ENCODE measurements around the gene ZC3H18. TPM values are rescaled to one million over a fixed set of nuclear protein-coding genes. Genes with fewer than 3 reads are reported as not detected.

ZC3H18 gene
- total RNA-seq, 1 donor from 2014 or later: 49.2 TPM

GRCh38 chr16:88534638-88535190 is 35.5 kb upstream of the ZC3H18 start:
- DNase-seq: peak; percentile 75

GRCh38 chr16:88535191-88535856 is 34.9 kb upstream of the ZC3H18 start:
- no peak for TF ChIP-seq CTCF (IDR thresholded peaks at IDR 0.05)
- Histone ChIP-seq H3K4me1 (peaks cover 14% of the 10 kb centered on the region), H3K9me3 (no peaks in the 10 kb centered on the region), H3K27ac (no peak overlapping the region), H3K4me3 (peak overlapping the region; percentile 72), H3K36me3 (no peaks in the 10 kb centered on the region), H3K27me3 (ENCODE audit: low read depth) (peaks cover 21% of the 10 kb centered on the region)
- DNase-seq (peak; percentile 56), ATAC-seq (no peak)
- intact Hi-C loops (cut with DNase I): no loop called here

More at GRCh38 chr16:88534638-88535190, 35.5 kb upstream of the ZC3H18 start:
- peaks cover 15% of the 10 kb centered on the region for H3K27me3 ChIP-seq (ENCODE audit: low read depth)
- peaks cover 14% of the 10 kb centered on the region for H3K4me1 ChIP-seq
- no peaks in the 10 kb centered on the region for H3K36me3 ChIP-seq
- H3K4me3 ChIP-seq: peak overlapping the region; percentile 72
- TF ChIP-seq CTCF (IDR thresholded peaks at IDR 0.05): no peak
- intact Hi-C loops (cut with DNase I): no loop called here
- no peaks in the 10 kb centered on the region for H3K9me3 ChIP-seq
- H3K27ac ChIP-seq: no peak overlapping the region
- peak in 1 of 2 donors; percentile 15 for ATAC-seq

GRCh38 chr16:88535857-88536222 is 34.4 kb upstream of the ZC3H18 start:
- peaks cover 14% of the 10 kb centered on the region for H3K4me1 ChIP-seq
- H3K4me3 ChIP-seq: no peak overlapping the region
- ATAC-seq (no peak), DNase-seq (no peak)
- TF ChIP-seq CTCF (IDR thresholded peaks at IDR 0.05): no peak
- intact Hi-C loops (cut with DNase I): no loop called here
- H3K27me3 ChIP-seq (ENCODE audit: low read depth): peaks cover 26% of the 10 kb centered on the region
- no peak overlapping the region for H3K27ac ChIP-seq
- no peaks in the 10 kb centered on the region for H3K36me3 ChIP-seq
- H3K9me3 ChIP-seq: no peaks in the 10 kb centered on the region

GRCh38 chr16:88536510-88536909 is 33.7 kb upstream of the ZC3H18 start:
- no peak for ATAC-seq
- intact Hi-C loops (cut with DNase I): no loop called here
- H3K27ac ChIP-seq: no peak overlapping the region

More at GRCh38 chr16:88536510-88536909, 33.7 kb upstream of the ZC3H18 start:
- TF ChIP-seq CTCF (IDR thresholded peaks at IDR 0.05): no peak
- no peak for DNase-seq
- no peaks in the 10 kb centered on the region for H3K9me3 ChIP-seq
- H3K27me3 ChIP-seq (ENCODE audit: low read depth): peaks cover 29% of the 10 kb centered on the region
- H3K4me3 ChIP-seq: no peak overlapping the region
- no peaks in the 10 kb centered on the region for H3K36me3 ChIP-seq
- H3K4me1 ChIP-seq: peaks cover 14% of the 10 kb centered on the region

Data from lower lobe of right lung (tissue), 2 donors.